Left forelimb (tissue), 1 donor: ENCODE data around the gene MAS1L.

Source experiments
- DNase-seq: peaks from one replicate; pipeline ENCODE4 v3.0.0-alpha.2; 2018; ENCODE audit warnings: low spot score

The MAS1L gene

GRCh38 chr6:29510746-29511300 is 23.1 kb upstream of the MAS1L start:
- no peak for DNase-seq

GRCh38 chr6:29510202-29510601 is 22.4 kb upstream of the MAS1L start:
- DNase-seq: no peak

GRCh38 chr6:29509711-29510110 is 22.0 kb upstream of the MAS1L start:
- DNase-seq: no peak

- no peak for DNase-seq
Measured at GRCh38 chr6:29509239-29509638, 21.5 kb upstream of the MAS1L start.

- DNase-seq: no peak
Measured at GRCh38 chr6:29507319-29507718, 19.6 kb upstream of the MAS1L start.

- no peak for DNase-seq
Measured at GRCh38 chr6:29506446-29507067, 18.8 kb upstream of the MAS1L start.

GRCh38 chr6:29505808-29506207 is 18.1 kb upstream of the MAS1L start:
- DNase-seq: no peak

GRCh38 chr6:29504961-29505360 is 17.2 kb upstream of the MAS1L start:
- no peak for DNase-seq

- DNase-seq: no peak
Measured at GRCh38 chr6:29502597-29502996, 14.8 kb upstream of the MAS1L start.

GRCh38 chr6:29502181-29502580 is 14.4 kb upstream of the MAS1L start:
- no peak for DNase-seq

GRCh38 chr6:29501106-29501505 is 13.3 kb upstream of the MAS1L start:
- DNase-seq: no peak

GRCh38 chr6:29500594-29500993 is 12.8 kb upstream of the MAS1L start:
- DNase-seq: no peak

- DNase-seq: no peak
Measured at GRCh38 chr6:29499704-29500103, 11.9 kb upstream of the MAS1L start.

GRCh38 chr6:29496961-29497360 is 9.2 kb upstream of the MAS1L start:
- DNase-seq: no peak

GRCh38 chr6:29495571-29495970 is 7.8 kb upstream of the MAS1L start:
- DNase-seq: no peak

- DNase-seq: no peak
Measured at GRCh38 chr6:29494131-29494530, 6.4 kb upstream of the MAS1L start.

- no peak for DNase-seq
Measured at GRCh38 chr6:29493261-29493660, 5.5 kb upstream of the MAS1L start.

- no peak for DNase-seq
Measured at GRCh38 chr6:29491574-29491973, 3.8 kb upstream of the MAS1L start.

- no peak for DNase-seq
Measured at GRCh38 chr6:29490552-29490951, 2.8 kb upstream of the MAS1L start.

GRCh38 chr6:29490055-29490454 is 2.3 kb upstream of the MAS1L start:
- DNase-seq: no peak

- no peak for DNase-seq
Measured at GRCh38 chr6:29489286-29489685, 1.5 kb upstream of the MAS1L start.

GRCh38 chr6:29488874-29489273 is 1.1 kb upstream of the MAS1L start:
- DNase-seq: no peak

GRCh38 chr6:29487131-29487530 is 625 bp downstream of the MAS1L start:
- DNase-seq: no peak

GRCh38 chr6:29486577-29486976 is 1.2 kb downstream of the MAS1L start:
- no peak for DNase-seq
